Stimulated activated naive CD8-positive, alpha-beta T cell treated with anti-CD3 and anti-CD28 coated beads, Interleukin-15, amount 100 ng/mL, for 72 hours (primary cell): ENCODE results near the gene APP.

Experiments used
- ATAC-seq: fragments of 150-1000 bp; cut with Tn5 transposase; 2 replicates; pipeline ENCODE4 v1.10.0; 2021; ENCODE audit warnings: mild to moderate bottlenecking, moderate library complexity
- DNase-seq, 2 donors: peaks; one replicate each; pipeline ENCODE4 v3.0.0; 2021 to 2022
- H3K27ac Mint-ChIP-seq, 2 donors: one replicate each; pipeline ENCODE4 v1.8.0; 2022; ENCODE audit warnings: mild to moderate bottlenecking in 2 of 2, mixed read lengths in 2 of 2, moderate library complexity in 2 of 2
- H3K27me3 Mint-ChIP-seq: one replicate; pipeline ENCODE4 v1.8.0; 2022; ENCODE audit warnings: mixed read lengths
- H3K4me1 Mint-ChIP-seq: one replicate; pipeline ENCODE4 v1.8.0; 2022; ENCODE audit warnings: mild to moderate bottlenecking, mixed read lengths
- H3K4me3 Mint-ChIP-seq, 2 donors: one replicate each; pipeline ENCODE4 v1.8.0; 2022; ENCODE audit warnings: mild to moderate bottlenecking in 2 of 2, mixed read lengths in 2 of 2, moderate library complexity in 1 of 2
- H3K9me3 Mint-ChIP-seq, 2 donors: one replicate each; pipeline ENCODE4 v1.8.0; 2022; ENCODE audit warnings: mixed read lengths in 2 of 2

The APP gene

GRCh38 chr21:26106562-26106961 is 64.0 kb downstream of the APP start:
- Mint-ChIP-seq H3K4me3 (no peak overlapping the region), H3K9me3 (no peaks in the 10 kb centered on the region), H3K27ac (no peak overlapping the region), H3K27me3 (no peaks in the 10 kb centered on the region), H3K4me1 (no peaks in the 10 kb centered on the region)
- DNase-seq: no peak
- ATAC-seq: no peak

GRCh38 chr21:26105819-26106218 is 64.8 kb downstream of the APP start:
- H3K4me1 Mint-ChIP-seq: no peaks in the 10 kb centered on the region
- no peaks in the 10 kb centered on the region for H3K9me3 Mint-ChIP-seq
- no peak overlapping the region for H3K27ac Mint-ChIP-seq
- DNase-seq: no peak
- H3K27me3 Mint-ChIP-seq: no peaks in the 10 kb centered on the region
- H3K4me3 Mint-ChIP-seq: no peak overlapping the region
- ATAC-seq: no peak

- ATAC-seq (no peak), DNase-seq (no peak)
- H3K4me3 Mint-ChIP-seq: no peak overlapping the region
- H3K27me3 Mint-ChIP-seq: no peaks in the 10 kb centered on the region
- H3K4me1 Mint-ChIP-seq: no peaks in the 10 kb centered on the region
- no peaks in the 10 kb centered on the region for H3K9me3 Mint-ChIP-seq
- H3K27ac Mint-ChIP-seq: no peak overlapping the region
Observed at GRCh38 chr21:26100573-26100972, 70.0 kb downstream of the APP start.

GRCh38 chr21:26099610-26100219 is 70.9 kb downstream of the APP start:
- no peaks in the 10 kb centered on the region for H3K27me3 Mint-ChIP-seq
- no peak overlapping the region for H3K27ac Mint-ChIP-seq
- H3K4me3 Mint-ChIP-seq: no peak overlapping the region
- no peak for DNase-seq
- no peak for ATAC-seq
- H3K4me1 Mint-ChIP-seq: no peaks in the 10 kb centered on the region
- no peaks in the 10 kb centered on the region for H3K9me3 Mint-ChIP-seq

- no peak for ATAC-seq
- Mint-ChIP-seq H3K27ac (no peak overlapping the region), H3K27me3 (no peaks in the 10 kb centered on the region), H3K4me1 (no peaks in the 10 kb centered on the region), H3K9me3 (no peaks in the 10 kb centered on the region), H3K4me3 (no peak overlapping the region)
- DNase-seq: no peak
Observed at GRCh38 chr21:26098772-26099397, 71.7 kb downstream of the APP start.

- no peak overlapping the region for H3K4me3 Mint-ChIP-seq
- H3K27me3 Mint-ChIP-seq: no peaks in the 10 kb centered on the region
- no peaks in the 10 kb centered on the region for H3K4me1 Mint-ChIP-seq
- no peaks in the 10 kb centered on the region for H3K9me3 Mint-ChIP-seq
- ATAC-seq (no peak), DNase-seq (no peak)
- H3K27ac Mint-ChIP-seq: no peak overlapping the region
Observed at GRCh38 chr21:26097475-26097874, 73.1 kb downstream of the APP start.

- DNase-seq (no peak), ATAC-seq (no peak)
- Mint-ChIP-seq H3K4me1 (no peaks in the 10 kb centered on the region), H3K9me3 (no peaks in the 10 kb centered on the region), H3K4me3 (no peak overlapping the region), H3K27ac (no peak overlapping the region), H3K27me3 (no peaks in the 10 kb centered on the region)
Observed at GRCh38 chr21:26096494-26097371, 73.8 kb downstream of the APP start.

GRCh38 chr21:26095131-26095530 is 75.4 kb downstream of the APP start:
- H3K4me1 Mint-ChIP-seq: no peaks in the 10 kb centered on the region
- DNase-seq (no peak), ATAC-seq (no peak)
- no peaks in the 10 kb centered on the region for H3K27me3 Mint-ChIP-seq
- H3K9me3 Mint-ChIP-seq: no peaks in the 10 kb centered on the region
- no peak overlapping the region for H3K27ac Mint-ChIP-seq
- H3K4me3 Mint-ChIP-seq: no peak overlapping the region

- H3K27me3 Mint-ChIP-seq: no peaks in the 10 kb centered on the region
- no peak overlapping the region for H3K4me3 Mint-ChIP-seq
- no peak for DNase-seq
- H3K9me3 Mint-ChIP-seq: no peaks in the 10 kb centered on the region
- H3K4me1 Mint-ChIP-seq: no peaks in the 10 kb centered on the region
- ATAC-seq: no peak
- H3K27ac Mint-ChIP-seq: peak overlapping the region in 1 of 2 donors; percentile 40
Observed at GRCh38 chr21:26093122-26093521, 77.4 kb downstream of the APP start.

- ATAC-seq (no peak), DNase-seq (no peak)
- no peaks in the 10 kb centered on the region for H3K9me3 Mint-ChIP-seq
- no peak overlapping the region for H3K27ac Mint-ChIP-seq
- no peak overlapping the region for H3K4me3 Mint-ChIP-seq
- H3K4me1 Mint-ChIP-seq: no peaks in the 10 kb centered on the region
- H3K27me3 Mint-ChIP-seq: no peaks in the 10 kb centered on the region
Observed at GRCh38 chr21:26091480-26092018, 79.0 kb downstream of the APP start.

- no peaks in the 10 kb centered on the region for H3K9me3 Mint-ChIP-seq
- H3K27me3 Mint-ChIP-seq: no peaks in the 10 kb centered on the region
- no peak overlapping the region for H3K4me3 Mint-ChIP-seq
- H3K4me1 Mint-ChIP-seq: no peaks in the 10 kb centered on the region
- DNase-seq (no peak), ATAC-seq (no peak)
- no peak overlapping the region for H3K27ac Mint-ChIP-seq
Observed at GRCh38 chr21:26089730-26090129, 80.8 kb downstream of the APP start.

- no peak for DNase-seq
- H3K27ac Mint-ChIP-seq: no peak overlapping the region
- peak; percentile 42 for ATAC-seq
- H3K27me3 Mint-ChIP-seq: no peaks in the 10 kb centered on the region
- no peak overlapping the region for H3K4me3 Mint-ChIP-seq
- H3K4me1 Mint-ChIP-seq: peaks cover 4% of the 10 kb centered on the region
- peaks cover 0 to 5% of the 10 kb centered on the region in 2 donors for H3K9me3 Mint-ChIP-seq
Observed at GRCh38 chr21:26087223-26087918, 83.2 kb downstream of the APP start.

GRCh38 chr21:26085882-26086281 is 84.7 kb downstream of the APP start:
- ATAC-seq (no peak), DNase-seq (no peak)
- no peak overlapping the region for H3K4me3 Mint-ChIP-seq
- H3K27ac Mint-ChIP-seq: no peak overlapping the region
- H3K9me3 Mint-ChIP-seq: peaks cover 0 to 6% of the 10 kb centered on the region in 2 donors
- no peaks in the 10 kb centered on the region for H3K27me3 Mint-ChIP-seq
- peaks cover 5% of the 10 kb centered on the region for H3K4me1 Mint-ChIP-seq

- Mint-ChIP-seq H3K27ac (no peak overlapping the region), H3K27me3 (no peaks in the 10 kb centered on the region), H3K4me1 (peaks cover 5% of the 10 kb centered on the region), H3K9me3 (peaks cover 0 to 6% of the 10 kb centered on the region in 2 donors), H3K4me3 (no peak overlapping the region)
- DNase-seq (no peak), ATAC-seq (no peak)
Observed at GRCh38 chr21:26085127-26085526, 85.4 kb downstream of the APP start.

- ATAC-seq: no peak
- Mint-ChIP-seq H3K27ac (peak overlapping the region in 1 of 2 donors; percentile 15), H3K4me1 (peaks cover 5% of the 10 kb centered on the region), H3K4me3 (no peak overlapping the region), H3K27me3 (no peaks in the 10 kb centered on the region), H3K9me3 (peaks cover 0 to 6% of the 10 kb centered on the region in 2 donors)
- DNase-seq: no peak
Observed at GRCh38 chr21:26082549-26082948, 88.0 kb downstream of the APP start.
